Neural progenitor cell (in vitro differentiated cells): ENCODE results near the gene HNRNPM.

Experiments
- CTCF ChIP-seq: fragments of 200-600 bp; sonication (generic); IDR thresholded peaks from 2 replicates; pipeline ENCODE4 v1.5.1; 2017; ENCODE audit warnings: antibody characterized with exemption, mild to moderate bottlenecking
- EZH2 ChIP-seq: fragments of 200-600 bp; sonication (generic); IDR thresholded peaks from 2 replicates; pipeline ENCODE4 v1.6.1; 2017; ENCODE audit warnings: antibody characterized with exemption, mild to moderate bottlenecking, moderate library complexity

DNA sequence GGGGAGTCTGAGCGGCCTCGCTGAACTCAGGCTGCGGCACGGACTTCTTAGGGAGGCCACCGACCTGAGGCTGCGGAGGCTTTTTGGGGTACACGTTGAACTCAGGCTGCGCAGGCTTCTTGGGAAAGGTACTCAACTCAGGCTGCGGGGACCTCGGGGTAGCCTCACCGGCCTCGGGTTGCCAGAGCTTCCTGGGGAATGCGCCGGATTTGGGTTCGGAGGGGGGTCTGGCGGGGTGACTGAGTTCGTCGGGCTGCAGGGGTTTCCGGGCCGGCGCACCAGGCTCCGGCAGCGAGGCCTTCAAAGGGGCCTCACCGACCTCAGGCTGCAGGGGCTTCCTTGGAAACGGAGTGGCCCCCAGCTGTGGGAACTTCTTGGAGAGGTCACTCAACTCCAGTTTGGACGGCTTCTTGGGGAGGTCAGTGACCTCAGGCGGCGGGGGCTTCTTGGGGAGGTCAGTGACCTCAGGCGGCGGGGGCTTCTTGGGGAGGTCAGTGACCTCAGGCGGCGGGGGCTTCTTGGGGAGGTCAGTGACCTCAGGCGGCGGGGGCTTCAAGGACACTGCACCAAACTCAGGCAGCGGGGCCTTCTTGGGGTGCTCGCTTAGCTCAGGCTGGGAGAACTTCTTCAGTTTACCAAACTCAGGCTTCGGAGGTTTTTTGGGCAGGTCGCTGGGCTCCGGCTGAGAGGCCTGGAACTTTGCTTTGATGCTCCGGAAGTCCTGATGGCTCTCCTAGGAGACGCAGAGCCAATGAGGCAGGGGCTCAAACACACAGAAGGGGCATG lies 54.5 kb downstream of the HNRNPM start:
- TF ChIP-seq CTCF (no peak), EZH2 (no peak)
